ENCODE data around the gene TNXB. TPM values are rescaled to one million over a fixed set of nuclear protein-coding genes. Genes with fewer than 3 reads are reported as not detected.

Gene TNXB
- 1.9 to 2.9 TPM (median 2.3 TPM) in 3 replicates for total RNA-seq
- long read RNA-seq: 0 reads

- H3K4me3 Mint-ChIP-seq (ENCODE audit: unreplicated experiment): peak within 1 kb of the TSS; percentile 56
- H3K36me3 Mint-ChIP-seq (ENCODE audit: low read depth): peaks cover 3% of the 10 kb centered on the region
- no peak for TF ChIP-seq CTCF (IDR thresholded peaks at IDR 0.05)
- no peak for DNase-seq (ENCODE audit: low spot score)
- peaks cover 32% of the 10 kb centered on the region for H3K4me1 Mint-ChIP-seq (ENCODE audit: low read depth)
- peak within 1 kb of the TSS; percentile 58 for H3K27ac Mint-ChIP-seq (ENCODE audit: unreplicated experiment)
- no peaks in the 10 kb centered on the region for H3K9me3 Mint-ChIP-seq (ENCODE audit: low read depth)
- H3K27me3 Mint-ChIP-seq (ENCODE audit: low read depth): peaks cover 16% of the 10 kb centered on the region
Observed at GRCh38 chr6:32109114-32109764, at the start of gene TNXB. Gene TNXB (minus strand): TSS chr6:32109338. CDS start chr6:32098198, 11,140 bp downstream.

- Mint-ChIP-seq H3K36me3 (ENCODE audit: low read depth) (peaks cover 19% of the 10 kb centered on the region), H3K27me3 (ENCODE audit: low read depth) (no peaks in the 10 kb centered on the region)
Observed at GRCh38 chr6:32158052-32158451, 48.9 kb upstream of the TNXB start.

GRCh38 chr6:32156891-32157290 is 47.8 kb upstream of the TNXB start:
- no peak overlapping the region for H3K4me3 Mint-ChIP-seq (ENCODE audit: unreplicated experiment)
- H3K27me3 Mint-ChIP-seq (ENCODE audit: low read depth): no peaks in the 10 kb centered on the region
- H3K27ac Mint-ChIP-seq (ENCODE audit: unreplicated experiment): no peak overlapping the region
- no peaks in the 10 kb centered on the region for H3K9me3 Mint-ChIP-seq (ENCODE audit: low read depth)
- no peak for DNase-seq (ENCODE audit: low spot score)
- H3K36me3 Mint-ChIP-seq (ENCODE audit: low read depth): peaks cover 16% of the 10 kb centered on the region
- TF ChIP-seq CTCF (IDR thresholded peaks at IDR 0.05): no peak
- H3K4me1 Mint-ChIP-seq (ENCODE audit: low read depth): peaks cover 29% of the 10 kb centered on the region

More at GRCh38 chr6:32158052-32158451, 48.9 kb upstream of the TNXB start:
- Mint-ChIP-seq H3K4me1 (ENCODE audit: low read depth) (peaks cover 17% of the 10 kb centered on the region), H3K27ac (ENCODE audit: unreplicated experiment) (no peak overlapping the region), H3K4me3 (ENCODE audit: unreplicated experiment) (no peak overlapping the region), H3K9me3 (ENCODE audit: low read depth) (no peaks in the 10 kb centered on the region)
- no peak for DNase-seq (ENCODE audit: low spot score)
- TF ChIP-seq CTCF (IDR thresholded peaks at IDR 0.05): no peak

- H3K4me1 Mint-ChIP-seq (ENCODE audit: low read depth): peaks cover 33% of the 10 kb centered on the region
- H3K36me3 Mint-ChIP-seq (ENCODE audit: low read depth): peaks cover 16% of the 10 kb centered on the region
- peak; percentile 82 for TF ChIP-seq CTCF (IDR thresholded peaks at IDR 0.05)
- H3K9me3 Mint-ChIP-seq (ENCODE audit: low read depth): no peaks in the 10 kb centered on the region
- peak overlapping the region; percentile 99 for H3K27ac Mint-ChIP-seq (ENCODE audit: unreplicated experiment)
- no peak for DNase-seq (ENCODE audit: low spot score)
- peak overlapping the region; percentile 99 for H3K4me3 Mint-ChIP-seq (ENCODE audit: unreplicated experiment)
- H3K27me3 Mint-ChIP-seq (ENCODE audit: low read depth): no peaks in the 10 kb centered on the region
Observed at GRCh38 chr6:32154514-32155161, 45.5 kb upstream of the TNXB start.

GRCh38 chr6:32153564-32154513 is 44.7 kb upstream of the TNXB start, which contains the start of gene PPT2:
Gene PPT2 (plus strand): TSS chr6:32154141. CDS start chr6:32154595, 454 bp downstream.
- H3K27ac Mint-ChIP-seq (ENCODE audit: unreplicated experiment): peak within 1 kb of the TSS; percentile 99
- peak within 1 kb of the TSS; percentile 99 for H3K4me3 Mint-ChIP-seq (ENCODE audit: unreplicated experiment)
- peak; percentile 72 for TF ChIP-seq CTCF (IDR thresholded peaks at IDR 0.05)
- H3K9me3 Mint-ChIP-seq (ENCODE audit: low read depth): no peaks in the 10 kb centered on the region
- H3K36me3 Mint-ChIP-seq (ENCODE audit: low read depth): peaks cover 16% of the 10 kb centered on the region
- H3K4me1 Mint-ChIP-seq (ENCODE audit: low read depth): peaks cover 33% of the 10 kb centered on the region
- peak; percentile 97 for DNase-seq (ENCODE audit: low spot score)
- no peaks in the 10 kb centered on the region for H3K27me3 Mint-ChIP-seq (ENCODE audit: low read depth)

Measured in chondrocyte (in vitro differentiated cells).